Measurements from ENCODE around the gene RASA2.

- no peak for TF ChIP-seq ADNP (tag; IDR thresholded peaks at IDR 0.05)
- TF ChIP-seq ATF7 (IDR thresholded peaks at IDR 0.05) = no peak
- TF ChIP-seq BCOR (IDR thresholded peaks at IDR 0.05) = no peak
- TF ChIP-seq GATAD2B (IDR thresholded peaks at IDR 0.05; ENCODE audit: borderline replicate concordance) = no peak
- TF ChIP-seq ZNF217 (CRISPR knock-in tag; IDR thresholded peaks at IDR 0.05) = no peak
- no peak for TF ChIP-seq MAZ (CRISPR knock-in tag; conservative IDR thresholded peaks at IDR 0.05 in 1 of 2, IDR thresholded peaks at IDR 0.05 in 1 of 2)
- TF ChIP-seq BRF1 (IDR thresholded peaks at IDR 0.05; ENCODE audit: borderline replicate concordance, extremely low read depth, insufficient read length) = no peak
Measured at GRCh38 chr3:141550926-141551665, 64.3 kb downstream of the RASA2 start.

Measured in K562 (cell line).